Measurements from ENCODE around the gene LBHD1. TPM values are rescaled to one million over a fixed set of nuclear protein-coding genes. Genes with fewer than 3 reads are reported as not detected.
A peak's percentile ranks its signal among the peaks of the same experiment; 100 is the strongest.

The LBHD1 gene
- total and polyA plus RNA-seq, 2 of the 13 experiments (the other 11 are each of a cell fraction or from before 2014, with no cell fraction given), result 3.2 to 3.7 TPM

- FAIRE-seq (peak; percentile 60), ATAC-seq (peak; percentile 7), DNase-seq (ENCODE audit: low spot score) (peak; percentile 47)
- BruUV-seq (replicated peaks), result no TSS peak
- Histone ChIP-seq H3K4me3 (replicated peaks in 1 of 3; ENCODE audit: insufficient read depth in 1 of 3, low read depth in 2 of 3, low read length in 3 of 3) (peak overlapping the region in 1 of 3 experiments; percentile 38; a peak in 1 of 6 replicates), H3K9me3 (ENCODE audit: low read length) (no peaks in the 10 kb centered on the region), H3K9ac (ENCODE audit: insufficient read depth, low read depth, low read length) (peak overlapping the region; percentile 33; the same call in 1 of the 2 replicates), H3K36me3 (replicated peaks in 1 of 2; ENCODE audit: control insufficient read depth in 1 of 2, insufficient read depth in 2 of 2, low read length in 2 of 2) (peaks cover 0 to 10% of the 10 kb centered on the region in 2 experiments; a peak in 2 of 5 replicates), H3K4me1 (ENCODE audit: insufficient read depth, low read length) (peaks cover 68% of the 10 kb centered on the region), H3K79me2 (ENCODE audit: insufficient read depth, low read length) (peaks cover 49% of the 10 kb centered on the region), H3K4me2 (ENCODE audit: low read depth, low read length) (peak overlapping the region; percentile 56), H3K27me3 (ENCODE audit: control insufficient read depth in 1 of 2, insufficient read depth in 2 of 2, low read length in 2 of 2) (no peaks in the 10 kb centered on the region; a peak in 1 of 5 replicates), H2AFZ (ENCODE audit: low read length) (no peak overlapping the region), H3K27ac (ENCODE audit: extremely low read length, insufficient read depth, low read length) (peak overlapping the region; percentile 45), H4K20me1 (ENCODE audit: insufficient read depth, low read length) (no peaks in the 10 kb centered on the region; the same call in none of the 2 replicates)
- intact Hi-C loops (cut with micrococcal nuclease; ENCODE audit: unreplicated experiment), result no loop called here
- CTCF ChIA-PET (ENCODE audit: low intra/inter-chr PET ratio, low total read pairs), result no interaction called here
- 66% methylated on average over 4 of the region's 4 CpGs for WGBS (ENCODE audit: low lambda C conversion rate)
- in situ Hi-C loops (cut with HindIII; ENCODE audit: extremely low pct_ligation_motif_present, low pct_unique_long_range_greater_than_20kb), result no loop called here
- POLR2A ChIA-PET, result interaction anchor here (1.4 to 6.6 kb wide), 12 partner anchors 11 to 172 kb away, joined by 3 to 53 read pairs (median 10); partner anchors contain the start of genes B3GAT3, GANAB, INTS5 and MTA2
- no peak for TF ChIP-seq ZNF460 (CRISPR knock-in tag; IDR thresholded peaks at IDR 0.05; ENCODE audit: borderline replicate concordance)
- peak; percentile 33; the same call in 1 of the 2 replicates for TF ChIP-seq HNF4A (CRISPR knock-in tag; IDR thresholded peaks at IDR 0.05)
- no peak for TF ChIP-seq STAT6 (CRISPR knock-in tag; IDR thresholded peaks at IDR 0.05; ENCODE audit: borderline replicate concordance)
- TF ChIP-seq ZNF430 (CRISPR knock-in tag; IDR thresholded peaks at IDR 0.05), result no peak
- TF ChIP-seq ZNF75D (CRISPR knock-in tag; IDR thresholded peaks at IDR 0.05; ENCODE audit: borderline replicate concordance), result no peak
- no peak for TF ChIP-seq ZNF512B (CRISPR knock-in tag; IDR thresholded peaks at IDR 0.05; ENCODE audit: borderline replicate concordance)
- TF ChIP-seq ZNF12 (CRISPR knock-in tag; IDR thresholded peaks at IDR 0.05), result no peak
- 0 out of 2 replicates have a peak, but pooled peaks have one; percentile 10 for TF ChIP-seq MAX (IDR thresholded peaks at IDR 0.05)
- TF ChIP-seq ZFP62 (CRISPR knock-in tag; IDR thresholded peaks at IDR 0.05), result no peak
- no peak for TF ChIP-seq CENPT (CRISPR knock-in tag; IDR thresholded peaks at IDR 0.05; ENCODE audit: low read depth)
- TF ChIP-seq NFATC3 (CRISPR knock-in tag; IDR thresholded peaks at IDR 0.05), result no peak
- no peak for TF ChIP-seq MTF2 (CRISPR knock-in tag; IDR thresholded peaks at IDR 0.05; ENCODE audit: borderline replicate concordance)
- TF ChIP-seq ZBTB38 (CRISPR knock-in tag; IDR thresholded peaks at IDR 0.05), result no peak
- no peak for TF ChIP-seq NFRKB (IDR thresholded peaks at IDR 0.05)
- 0 out of 2 replicates have a peak, but pooled peaks have one; percentile 11 for TF ChIP-seq SAP130 (CRISPR knock-in tag; IDR thresholded peaks at IDR 0.05; ENCODE audit: low read depth)
- TF ChIP-seq YY1 (IDR thresholded peaks at IDR 0.05; ENCODE audit: insufficient read depth, insufficient replicate concordance, low read depth, low read length), result no peak
- TF ChIP-seq ZNF790 (CRISPR knock-in tag; IDR thresholded peaks at IDR 0.05; ENCODE audit: borderline replicate concordance), result no peak
- 0 out of 2 replicates have a peak, but pooled peaks have one; percentile 24 for TF ChIP-seq ZNF263 (CRISPR knock-in tag; IDR thresholded peaks at IDR 0.05)
- TF ChIP-seq ZSCAN22 (CRISPR knock-in tag; IDR thresholded peaks at IDR 0.05), result no peak
These were observed 2.5 kb downstream of the LBHD1 start for GRCh38 chr11:62669420-62670161.

Measured in HepG2 (cell line).